GM11168 (cell line): ENCODE data around the gene SLC30A2.

ENCODE experiments used
- in situ Hi-C: fragments of 300-500 bp; cut with MboI; formaldehyde crosslinking; loops from one replicate; pipeline ENCODE4 v1.12.0; 2022; ENCODE audit warnings: low sequenced_read_pairs; ENCODE audit not compliant: unreplicated experiment

Gene SLC30A2

DNA sequence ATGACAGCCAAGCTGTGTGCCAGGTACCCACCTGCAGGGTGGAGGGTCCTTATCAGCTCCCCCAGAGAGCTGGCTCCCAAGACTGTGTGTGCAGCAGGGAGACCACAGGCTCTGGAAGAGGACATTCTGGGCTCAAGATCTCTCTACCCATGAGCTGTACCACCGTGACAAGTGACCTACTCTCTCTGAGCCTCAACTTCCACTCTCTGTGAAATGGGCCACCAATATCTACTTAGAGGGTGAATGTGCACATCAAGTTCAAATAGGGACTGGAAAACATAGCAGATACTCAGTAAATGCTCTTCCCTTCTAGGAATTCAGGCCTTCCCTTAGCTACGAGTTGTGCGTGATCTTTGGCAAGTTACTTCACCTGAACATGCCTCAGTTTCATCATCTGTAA is 1.5 kb downstream of the SLC30A2 start:
- in situ Hi-C loops, result loop anchor here (5.0 kb wide), 1 partner anchor 33 kb away; no protein-coding TSS in a partner anchor

DNA sequence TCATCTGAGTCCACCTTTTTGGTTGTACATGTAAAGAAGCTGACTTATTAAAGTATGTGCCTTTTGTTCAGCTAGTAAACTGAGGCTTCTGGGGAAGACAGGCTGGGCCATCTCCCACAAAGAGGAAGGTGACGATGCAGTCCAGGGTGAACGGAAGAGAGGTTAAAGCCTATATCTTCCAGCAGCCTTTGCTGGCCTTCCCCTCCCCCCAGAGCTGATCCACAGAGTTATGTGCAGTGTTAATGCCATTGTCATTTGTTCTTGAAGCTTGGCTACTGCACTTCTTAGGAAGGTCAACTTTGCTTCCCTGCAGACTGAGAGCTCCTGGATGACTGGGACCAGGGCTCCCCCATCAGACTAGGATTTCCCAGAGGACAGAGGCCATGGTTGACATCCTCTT is 2.2 kb downstream of the SLC30A2 start:
- in situ Hi-C loops, result loop anchor here (5.0 kb wide), 1 partner anchor 34 kb away; no protein-coding TSS in a partner anchor

DNA sequence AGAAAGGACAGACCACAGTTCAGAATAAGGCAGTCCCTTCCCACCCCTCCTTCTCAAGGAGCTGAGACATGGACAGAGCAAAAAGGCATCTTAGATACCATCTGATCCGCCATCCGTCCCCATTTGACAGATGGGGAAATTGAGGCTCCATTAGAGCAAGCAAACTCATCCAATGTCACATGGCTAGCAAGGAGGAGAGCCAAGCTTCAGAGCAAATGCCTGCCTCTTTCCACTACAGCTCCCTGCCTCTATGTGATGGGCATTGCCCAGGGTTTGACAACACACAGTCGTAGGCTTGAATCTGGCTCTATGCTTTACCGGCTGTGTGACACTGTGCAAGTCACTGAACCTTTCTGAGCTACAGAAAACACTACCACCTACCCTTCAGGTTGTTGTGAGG is 3.9 kb downstream of the SLC30A2 start:
- in situ Hi-C loops, result loop anchor here (5.0 kb wide), 1 partner anchor 35 kb away; no protein-coding TSS in a partner anchor

DNA sequence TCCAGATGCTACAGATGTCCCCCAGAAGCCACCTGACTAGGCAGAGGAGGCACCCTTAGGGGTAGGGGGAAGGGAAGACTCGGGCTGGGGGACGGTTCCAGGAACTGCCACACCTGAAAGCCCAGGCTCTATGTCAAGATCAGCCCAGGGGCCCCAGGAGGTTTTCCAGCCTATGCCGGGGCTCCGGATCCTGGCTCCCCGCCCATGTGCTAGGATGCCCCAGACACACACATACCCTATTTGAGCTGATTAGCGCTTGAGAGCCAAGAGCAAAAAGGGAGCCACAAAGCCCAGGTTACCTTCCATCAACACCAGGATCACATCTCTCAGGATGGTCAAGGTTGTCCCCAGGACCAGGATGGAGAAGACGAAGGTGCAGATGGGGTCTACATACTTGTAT is 4.5 kb downstream of the SLC30A2 start:
- in situ Hi-C loops, result loop anchor here (5.0 kb wide), 1 partner anchor 36 kb away; no protein-coding TSS in a partner anchor

DNA sequence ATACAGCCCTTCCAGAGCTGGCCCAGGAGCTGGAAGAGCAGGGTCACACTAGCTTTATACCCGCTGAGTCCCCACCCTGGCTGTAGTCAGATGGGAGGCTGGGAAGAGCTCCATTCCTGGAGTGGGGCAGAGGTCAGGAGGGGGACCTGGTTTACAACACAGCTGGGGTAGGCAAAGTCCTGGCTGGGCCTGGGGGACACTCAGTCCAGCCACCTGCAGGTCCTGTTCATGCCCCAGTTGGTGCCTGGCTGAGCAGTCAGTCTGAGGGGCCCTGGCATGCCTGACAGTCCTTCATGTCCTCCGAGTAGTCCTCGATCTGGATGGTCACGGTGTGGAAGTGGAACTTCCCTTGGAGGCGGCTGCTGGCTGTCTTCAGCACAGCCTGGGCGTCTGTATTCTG is 7.0 kb downstream of the SLC30A2 start:
- in situ Hi-C loops, result no loop called here

DNA sequence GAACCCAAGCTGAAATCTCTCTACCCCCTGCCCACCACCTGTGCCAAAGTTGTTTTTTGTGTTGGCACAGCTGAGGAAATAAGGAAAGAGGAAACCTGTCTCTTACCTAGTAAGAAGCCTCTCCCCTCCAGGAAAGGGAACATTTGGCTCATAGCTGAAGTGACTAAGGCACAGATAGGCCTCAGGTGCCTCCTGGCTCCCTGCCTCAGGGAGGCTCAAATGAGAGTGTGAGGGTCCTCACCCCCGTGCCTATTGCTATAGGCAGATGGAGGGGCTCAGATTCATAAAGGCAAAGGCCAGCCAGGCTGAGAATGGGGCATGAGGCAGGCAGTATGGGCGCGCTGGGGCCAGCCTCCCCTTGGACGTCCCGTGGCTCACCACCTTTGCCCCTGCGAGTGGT is 7.4 kb downstream of the SLC30A2 start:
- in situ Hi-C loops, result no loop called here

DNA sequence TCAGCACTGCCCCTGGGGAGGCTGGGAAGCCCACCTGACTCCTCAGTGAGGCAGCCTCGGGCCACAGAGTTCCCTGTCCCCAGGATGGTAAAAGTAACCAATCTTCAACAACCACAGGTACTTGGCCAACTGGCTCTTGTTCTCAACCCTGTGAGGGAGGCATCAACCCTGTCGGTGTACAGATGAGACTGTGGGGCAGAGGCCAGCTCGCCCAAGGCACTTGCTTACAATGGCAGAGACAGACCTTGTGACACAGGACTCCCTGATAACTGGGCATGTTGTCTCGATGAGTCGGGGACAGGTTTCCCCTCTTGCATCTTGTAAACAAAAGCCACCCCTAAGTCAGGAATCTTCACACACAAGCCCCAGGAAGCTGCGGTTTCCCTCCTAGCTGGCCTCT is 8.0 kb downstream of the SLC30A2 start:
- in situ Hi-C loops, result no loop called here

DNA sequence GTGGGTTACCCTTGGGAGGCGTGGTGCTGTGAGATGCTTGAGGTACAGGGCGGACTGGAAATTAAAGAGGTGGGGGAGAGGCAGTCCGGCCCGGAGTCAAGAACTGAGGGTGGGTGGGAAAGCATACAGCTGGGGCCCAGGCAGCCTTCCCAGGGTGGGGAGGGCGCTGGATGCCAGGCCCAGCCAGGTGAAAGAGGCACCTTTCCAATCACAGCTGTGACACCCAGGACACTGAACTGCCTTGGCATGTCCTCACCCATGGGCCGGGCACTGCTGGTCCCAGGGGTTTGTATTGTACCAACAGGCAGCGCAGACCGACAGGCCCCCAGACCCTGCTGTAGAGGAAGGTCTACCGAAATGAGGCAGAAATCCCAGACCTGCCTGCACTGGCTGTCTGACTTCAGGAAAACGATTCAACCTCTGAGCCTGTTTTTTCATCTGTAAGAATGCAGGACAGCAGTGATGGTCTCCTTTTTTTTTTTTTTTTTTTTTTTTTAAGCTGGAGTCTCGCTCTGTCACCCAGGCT is 9.1 kb downstream of the SLC30A2 start:
- in situ Hi-C loops, result no loop called here

DNA sequence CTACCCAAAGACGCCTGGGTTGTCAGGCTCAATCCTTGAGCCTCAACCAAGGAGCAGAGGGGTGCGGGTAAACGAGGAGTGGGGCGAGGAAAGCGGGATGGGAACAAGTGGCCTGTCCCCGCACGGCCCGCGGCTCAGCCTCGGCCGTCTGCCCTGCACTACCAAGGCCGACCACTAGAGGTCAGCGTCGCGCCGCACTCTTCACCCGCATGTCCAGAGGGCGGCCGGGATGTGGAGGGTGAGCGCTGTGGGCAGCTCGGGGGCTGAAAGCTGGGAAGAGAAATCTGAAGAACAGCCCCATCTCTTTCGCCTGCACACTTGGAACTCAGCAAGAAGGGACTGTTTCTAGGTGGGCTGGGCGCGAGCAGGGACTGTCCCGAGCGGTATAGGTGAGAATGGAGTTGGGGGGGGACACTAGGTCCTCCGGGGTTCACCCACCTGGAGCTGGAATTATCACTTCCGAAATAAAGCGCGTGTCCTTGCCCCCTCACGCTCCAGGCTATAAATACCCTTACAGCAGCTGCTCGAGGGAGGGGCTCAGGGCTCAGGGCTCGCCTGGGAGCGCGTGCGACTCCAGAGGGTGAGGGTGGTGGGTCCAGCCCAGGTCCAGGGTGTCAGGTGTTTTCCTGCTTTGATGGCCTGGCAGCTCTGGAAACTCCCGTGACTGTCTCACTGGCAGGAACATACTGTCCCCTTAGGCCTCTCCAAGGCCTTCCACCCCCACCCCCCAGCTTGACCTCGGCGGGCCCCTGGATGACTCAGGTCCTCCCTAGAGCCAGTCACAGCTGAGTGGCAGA is 9.8 kb downstream of the SLC30A2 start:
- in situ Hi-C loops, result no loop called here

DNA sequence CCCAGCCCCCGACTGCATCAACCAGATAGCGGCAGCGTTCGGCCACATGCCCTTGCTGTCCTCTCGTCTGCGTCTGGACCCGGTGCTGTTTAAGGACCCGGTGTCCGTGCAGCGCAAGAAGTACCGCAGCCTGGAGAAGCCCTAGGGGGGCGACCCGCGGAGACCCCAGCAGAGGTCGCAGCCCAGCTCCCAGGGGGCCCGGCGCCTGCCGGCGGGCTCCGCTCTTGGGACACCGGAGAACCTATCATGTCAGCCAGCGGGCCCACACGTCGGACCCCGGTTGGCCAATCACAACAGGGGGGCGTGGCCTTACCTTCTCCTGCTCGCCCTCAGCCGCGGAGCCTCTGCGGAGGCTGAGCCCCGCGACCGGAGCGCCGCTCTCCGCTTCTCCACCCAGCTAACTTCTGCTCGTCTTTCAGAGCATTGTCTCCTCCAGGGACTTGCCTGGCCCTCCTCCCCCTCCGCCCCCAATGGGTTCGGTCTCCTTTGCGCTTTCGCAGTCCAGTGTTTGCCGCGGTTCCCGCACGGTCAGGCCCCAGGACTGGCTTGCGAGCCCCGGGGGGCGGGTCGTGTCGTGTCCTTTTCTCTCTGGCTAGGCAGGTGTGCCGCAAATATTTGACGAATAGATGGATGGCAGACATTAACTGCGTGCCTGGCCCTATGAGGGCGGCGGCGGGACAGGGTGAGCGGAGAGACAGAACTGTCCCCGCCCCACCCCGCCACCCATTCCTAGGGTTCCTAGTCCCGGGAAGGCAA is 10.5 kb downstream of the SLC30A2 start:
- in situ Hi-C loops, result no loop called here

DNA sequence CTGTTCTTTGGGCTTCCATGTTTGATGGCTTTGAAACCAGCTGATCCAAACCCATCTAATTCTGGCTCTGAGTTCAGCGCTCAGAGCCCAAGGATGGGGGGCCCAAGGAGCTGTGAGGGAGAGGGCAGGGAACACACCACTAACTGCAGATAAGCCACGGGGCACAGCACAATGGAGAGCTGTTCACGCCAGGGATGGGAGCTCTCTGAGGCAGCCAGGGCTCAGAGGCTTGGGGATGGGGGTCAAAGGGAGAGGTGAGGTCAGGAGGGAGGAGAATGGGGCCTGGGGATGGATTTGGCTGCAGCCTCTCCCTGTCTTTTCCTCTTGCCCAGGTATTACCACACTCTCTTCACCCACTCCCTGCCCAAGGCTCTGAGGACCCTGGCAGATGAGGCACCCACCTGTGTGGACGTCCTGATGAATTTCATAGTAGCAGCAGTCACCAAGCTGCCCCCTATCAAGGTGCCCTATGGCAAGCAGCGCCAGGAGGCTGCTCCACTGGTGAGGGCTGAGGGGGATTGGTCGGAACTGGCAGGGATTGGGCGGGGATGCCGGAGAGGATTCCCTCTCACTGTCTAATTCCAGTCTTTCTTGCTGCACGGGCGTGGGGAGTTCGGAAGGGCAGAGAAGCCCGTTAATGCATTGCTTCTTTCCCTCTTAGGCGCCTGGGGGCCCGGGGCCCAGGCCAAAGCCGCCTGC is 11.3 kb downstream of the SLC30A2 start:
- in situ Hi-C loops, result no loop called here

DNA sequence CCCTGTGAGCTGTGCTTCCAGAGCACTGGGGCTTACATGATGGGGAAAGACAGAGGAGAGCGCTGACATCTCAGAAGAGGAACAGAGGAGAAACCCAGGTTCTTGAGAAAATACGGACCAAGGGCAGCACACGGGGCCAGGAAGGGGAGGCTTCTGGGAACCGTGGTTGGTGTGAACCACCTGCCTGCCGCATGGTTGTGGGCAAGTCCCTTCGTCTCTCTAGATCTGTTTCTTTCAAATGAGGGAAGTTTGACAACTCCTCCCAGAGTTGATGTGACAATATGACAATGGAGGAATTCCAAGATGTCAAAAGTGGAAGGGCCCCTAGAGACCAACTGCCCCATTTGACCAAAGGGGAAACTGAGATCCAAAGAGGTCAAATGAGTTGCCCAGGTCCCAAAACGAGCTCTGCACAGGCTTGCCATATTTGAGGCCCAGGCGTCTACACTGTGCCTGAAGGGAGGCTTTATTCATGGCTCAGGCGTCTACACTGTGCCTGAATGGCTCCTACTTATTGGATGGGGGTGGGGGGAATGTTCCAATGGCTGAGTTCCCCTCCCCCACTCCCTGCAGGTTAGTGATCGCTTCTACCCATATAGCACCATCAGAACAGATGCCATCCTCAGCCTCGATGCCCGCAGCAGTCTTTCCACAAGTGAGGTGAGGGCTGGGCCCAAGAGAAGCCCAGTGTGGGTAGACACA is 13.1 kb downstream of the SLC30A2 start:
- in situ Hi-C loops, result no loop called here

DNA sequence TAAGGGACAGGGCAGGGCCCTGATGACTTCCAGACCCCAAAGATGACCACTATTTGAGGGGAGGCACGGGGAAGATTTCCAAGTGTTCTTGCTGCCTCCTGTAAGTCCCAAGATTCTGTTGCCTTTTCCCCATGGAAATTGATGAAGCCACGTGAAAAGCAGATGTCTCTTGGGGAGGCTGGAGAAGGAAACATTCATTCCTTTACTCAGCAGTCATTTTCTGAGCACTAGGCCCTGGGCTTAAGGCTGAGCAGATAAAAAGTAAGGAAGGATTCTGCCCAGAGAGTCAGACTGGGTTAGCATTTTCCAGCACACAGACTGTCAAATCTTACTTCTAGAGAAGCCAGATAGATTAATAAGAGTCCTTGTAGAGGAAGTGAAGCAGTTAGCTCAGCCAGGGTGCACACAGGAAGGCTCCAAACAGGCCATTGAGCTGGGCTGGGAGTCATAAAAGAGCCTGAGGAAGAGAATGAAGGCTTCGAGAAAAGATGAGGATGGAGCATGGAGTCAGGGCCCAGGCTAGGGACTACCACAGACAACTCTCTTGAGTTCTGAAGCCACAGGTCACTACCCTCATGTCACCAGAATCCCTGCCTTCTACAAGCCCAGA is 14.2 kb downstream of the SLC30A2 start:
- in situ Hi-C loops, result no loop called here

DNA sequence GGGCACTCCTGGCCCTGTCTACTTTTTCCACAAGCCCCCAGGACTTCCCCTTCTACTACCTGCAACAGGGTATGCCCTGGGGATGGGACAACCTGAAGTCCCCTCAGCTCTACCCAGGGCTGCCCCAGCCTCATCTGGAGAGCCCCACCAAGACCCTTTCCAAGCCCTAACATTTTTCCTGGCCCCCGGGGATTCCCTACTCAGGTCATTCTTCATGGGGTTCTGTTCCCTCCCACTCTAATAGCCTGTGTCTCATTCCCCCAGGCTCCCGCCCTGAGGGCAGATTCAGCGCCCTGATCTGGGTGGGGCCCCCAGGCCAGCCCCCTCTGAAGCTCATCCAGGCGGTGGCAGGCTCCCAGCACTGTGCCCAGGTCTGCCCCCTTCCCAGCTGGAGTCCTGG is 14.7 kb downstream of the SLC30A2 start:
- in situ Hi-C loops, result no loop called here

DNA sequence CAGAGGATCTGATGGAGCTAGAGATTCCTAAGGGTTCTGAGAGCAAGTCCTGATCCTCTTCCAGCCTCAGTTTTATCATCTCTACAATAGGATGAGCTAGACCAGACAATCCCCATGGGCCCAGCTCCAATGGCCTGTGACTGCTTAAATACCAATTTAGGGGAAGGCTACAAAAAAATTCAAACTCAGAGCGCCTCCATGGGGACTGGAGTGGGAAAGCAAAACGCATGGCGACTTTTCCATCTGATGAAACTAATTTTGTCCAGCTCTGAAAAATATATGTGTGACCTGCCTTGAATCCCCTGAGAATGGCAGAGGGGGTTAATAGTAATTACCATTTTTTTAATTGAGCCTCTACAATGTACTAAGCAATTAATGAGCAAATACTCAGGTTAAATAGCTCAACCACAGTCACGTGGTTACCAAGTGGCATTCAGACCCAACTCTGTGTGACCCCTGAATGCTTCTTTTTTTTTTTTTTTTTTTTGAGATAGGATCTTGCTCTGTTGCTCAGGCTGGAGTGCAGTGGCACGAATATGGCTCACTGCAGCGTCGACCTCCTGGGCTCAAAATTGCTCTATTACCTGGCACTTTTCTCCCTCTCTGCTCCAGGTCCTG is 15.9 kb downstream of the SLC30A2 start:
- in situ Hi-C loops, result no loop called here

DNA sequence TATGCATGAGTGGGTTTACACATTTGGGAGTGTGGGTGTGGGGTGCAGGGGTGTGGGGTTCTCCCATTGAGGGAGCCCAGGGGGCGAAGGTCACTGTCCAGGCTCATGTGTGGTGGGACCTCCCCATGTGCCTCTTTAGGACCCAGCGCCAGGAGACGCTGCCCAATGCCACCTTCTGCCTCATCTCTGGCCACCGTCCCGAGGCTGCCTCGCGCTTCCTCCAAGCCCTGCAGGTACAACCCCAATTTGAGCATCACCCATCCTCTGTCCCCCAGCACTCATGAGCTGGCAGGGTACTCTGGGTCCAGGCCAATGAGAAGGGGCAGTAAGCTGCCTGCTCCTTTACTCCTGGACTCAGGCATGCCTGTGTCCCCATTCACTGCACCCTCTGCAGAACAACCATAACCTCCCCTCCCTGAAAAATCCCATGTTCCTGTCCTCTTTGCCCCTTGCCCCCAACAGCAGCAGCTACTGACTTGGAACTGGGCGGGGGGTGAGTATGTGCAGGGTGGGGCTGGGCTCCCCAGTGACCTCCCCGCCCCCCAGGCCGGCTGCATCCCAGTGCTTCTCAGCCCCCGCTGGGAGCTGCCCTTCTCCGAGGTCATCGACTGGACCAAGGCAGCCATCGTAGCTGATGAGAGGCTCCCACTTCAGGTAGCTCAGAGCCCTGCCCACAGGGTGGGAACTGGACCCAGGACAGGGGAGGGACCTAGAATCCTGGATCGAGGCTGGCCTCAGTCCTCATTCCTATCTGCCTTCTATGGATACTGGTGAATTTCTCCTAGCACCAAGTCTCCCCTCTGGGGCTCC is 16.7 kb downstream of the SLC30A2 start:
- in situ Hi-C loops, result no loop called here

DNA sequence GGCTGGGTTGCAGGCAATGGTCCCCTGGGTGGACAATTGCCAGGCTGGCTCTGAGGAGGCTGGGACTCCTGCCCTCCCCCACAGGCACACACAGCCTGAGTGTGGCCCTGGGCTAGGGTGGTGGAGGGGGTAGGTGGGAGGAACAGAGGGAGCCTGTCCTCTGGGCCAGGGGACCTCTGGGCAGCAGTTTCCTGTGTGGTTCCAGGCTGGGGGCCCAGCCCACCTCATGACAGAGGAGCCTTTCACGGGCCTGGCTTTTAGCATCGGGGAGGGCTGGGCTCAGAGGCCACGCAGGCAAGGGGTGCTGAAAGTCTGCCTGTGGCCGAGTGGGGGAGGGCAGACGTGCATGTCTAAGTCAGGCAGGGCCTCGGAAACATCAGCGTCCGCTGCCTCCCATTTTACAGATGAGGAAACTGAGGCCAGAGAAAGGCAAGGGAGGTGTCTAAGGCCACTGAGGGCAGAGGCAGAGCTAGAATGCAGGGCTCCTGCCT is 17.4 kb downstream of the SLC30A2 start:
- in situ Hi-C loops, result no loop called here
